HepG2 (cell line): Measurements from ENCODE around the gene PRADC1. TPM values are rescaled to one million over a fixed set of nuclear protein-coding genes. Genes with fewer than 3 reads are reported as not detected.

Experiments
- ATAC-seq: fragments of 200-7000 bp; cut with Tn5 transposase; 3 replicates; pipeline ENCODE4 v1.9.1; 2020; ENCODE audit warnings: mild to moderate bottlenecking, moderate library complexity
- BruUV-seq: library from RNA; stranded (reverse); fragments of 400-500 nt; replicated peaks from 2 replicates; lab custom pipeline; 2021; lab: Mats Ljungman, UMichigan
- CTCF ChIA-PET: fragments of 300-600 bp; formaldehyde crosslinking; extraction: SDS; loops from one replicate; lab custom pipeline; 2021; ENCODE audit warnings: low total read pairs, inconsistent platforms, low intra/inter-chr PET ratio; lab: Yijun Ruan, JAX
- POLR2A ChIA-PET: fragments of 350-600 bp; sonication (Branson Sonifier 250); formaldehyde crosslinking; loops from one replicate; lab custom pipeline; 2020; ENCODE audit warnings: antibody characterized with exemption, inconsistent platforms; lab: Yijun Ruan, JAX
- DNase-seq: peaks from one replicate; pipeline ENCODE4 v3.0.0-alpha.2; 2015; ENCODE audit warnings: low spot score
- FAIRE-seq: peaks from 3 replicates; lab custom pipeline; 2011; peaks lifted over from hg19 to GRCh38; lab: Jason Lieb, UNC
- H2AFZ ChIP-seq: one replicate; pipeline ENCODE4 v1.6.1; 2011; ENCODE audit warnings: low read length, inconsistent platforms
- H3K27ac ChIP-seq: fragments of 300-600 bp; 3 replicates; pipeline ENCODE4 v1.8.0; 2011; ENCODE audit warnings: mixed run types, mild to moderate bottlenecking, mixed read lengths, low read length, inconsistent platforms; ENCODE audit not compliant: insufficient read depth; ENCODE audit errors: extremely low read length
- H3K27me3 ChIP-seq, 2 experiments: fragments of 200-600 bp in 1 of 2; 2 replicates in 1 of 2; 3 replicates in 1 of 2; pipeline versions ENCODE4 v1.6.0 to v1.8.0; 2011; ENCODE audit warnings: low read length in 2 of 2, mild to moderate bottlenecking in 2 of 2, moderate library complexity in 2 of 2, inconsistent platforms in 1 of 2; ENCODE audit not compliant: insufficient read depth in 2 of 2, control insufficient read depth in 1 of 2
- H3K36me3 ChIP-seq, 2 experiments: fragments of 200-600 bp in 1 of 2; replicated peaks in 1 of 2; 2 replicates in 1 of 2; 3 replicates in 1 of 2; pipeline versions ENCODE4 v1.5.1 to v1.8.0; 2011; ENCODE audit warnings: low read length in 2 of 2, inconsistent platforms in 1 of 2; ENCODE audit not compliant: insufficient read depth in 2 of 2, control insufficient read depth in 1 of 2
- H3K4me1 ChIP-seq: 2 replicates; pipeline ENCODE4 v1.5.1; 2012; ENCODE audit warnings: low read length, inconsistent platforms; ENCODE audit not compliant: insufficient read depth
- H3K4me2 ChIP-seq: 2 replicates; pipeline ENCODE4 v1.6.0; 2011; ENCODE audit warnings: low read depth, low read length, inconsistent platforms
- H3K4me3 ChIP-seq, 3 experiments: fragments of 200-600 bp in 1 of 3; sonication (generic), shearing (Covaris generic) in 1 of 3; replicated peaks in 1 of 3; 2 replicates each; pipeline ENCODE4 v1.5.1; 2011 to 2016; ENCODE audit warnings: low read length in 3 of 3, inconsistent platforms in 2 of 3, low read depth in 2 of 3, mild to moderate bottlenecking in 2 of 3, control low read depth in 1 of 3, mixed read lengths in 1 of 3; ENCODE audit not compliant: insufficient read depth in 1 of 3
- H3K79me2 ChIP-seq: one replicate; pipeline ENCODE4 v1.6.1; 2011; ENCODE audit warnings: low read length, inconsistent platforms; ENCODE audit not compliant: insufficient read depth
- H3K9ac ChIP-seq: 2 replicates; pipeline ENCODE4 v1.6.0; 2011; ENCODE audit warnings: mild to moderate bottlenecking, low read depth, low read length, inconsistent platforms; ENCODE audit not compliant: insufficient read depth
- H3K9me3 ChIP-seq: 2 replicates; pipeline ENCODE4 v1.5.1; 2012; ENCODE audit warnings: mild to moderate bottlenecking, low read length
- H4K20me1 ChIP-seq: 2 replicates; pipeline ENCODE4 v1.6.0; 2011; ENCODE audit warnings: inconsistent platforms, mild to moderate bottlenecking, low read length, moderate library complexity; ENCODE audit not compliant: insufficient read depth
- AGO2 ChIP-seq: fragments of 200-400 bp; formaldehyde crosslinking; optimal IDR thresholded peaks from 2 replicates; pipeline ENCODE3; 2017; ENCODE audit warnings: mild to moderate bottlenecking, low read depth, low read length, moderate library complexity
- BHLHE40 ChIP-seq: IDR thresholded peaks from 2 replicates; pipeline ENCODE4 v1.6.1; 2011; ENCODE audit warnings: low read length, improper control_type of control experiment
- NFE2L2 ChIP-seq: fragments of 150-350 bp; IDR thresholded peaks from 2 replicates; pipeline ENCODE4 v1.6.1; 2014; ENCODE audit warnings: low read length
- PAX8 ChIP-seq: sonication (generic); formaldehyde crosslinking; IDR thresholded peaks from 2 replicates; pipeline ENCODE4 v1.8.0; 2022; ENCODE audit warnings: mild to moderate bottlenecking, missing genetic modification reagents, borderline replicate concordance
- PBX2 ChIP-seq: IDR thresholded peaks from 2 replicates; pipeline ENCODE4 v1.6.1; 2016; ENCODE audit warnings: control low read depth
- STAG1 ChIP-seq: sonication (generic); formaldehyde crosslinking; IDR thresholded peaks from 2 replicates; pipeline ENCODE4 v1.4.0; 2020; ENCODE audit warnings: missing genetic modification reagents
- TARDBP ChIP-seq: sonication (generic); formaldehyde crosslinking; IDR thresholded peaks from 2 replicates; pipeline ENCODE4 v1.8.0; 2022; ENCODE audit warnings: mild to moderate bottlenecking, missing genetic modification reagents
- TBP ChIP-seq: sonication (generic); formaldehyde crosslinking; IDR thresholded peaks from 2 replicates; pipeline ENCODE4 v1.5.0; 2020; ENCODE audit warnings: missing genetic modification reagents
- ZC3H4 ChIP-seq: sonication (generic); formaldehyde crosslinking; IDR thresholded peaks from 2 replicates; pipeline ENCODE4 v1.4.0; 2020; ENCODE audit warnings: missing genetic modification reagents, borderline replicate concordance
- ZNF362 ChIP-seq: sonication (generic); formaldehyde crosslinking; IDR thresholded peaks from 2 replicates; pipeline ENCODE4 v1.4.0; 2020; ENCODE audit warnings: missing genetic modification reagents, mild to moderate bottlenecking, borderline replicate concordance
- WGBS: methylation state at CpG from one replicate; pipeline ENCODE4 v1.1.6; 2017; ENCODE audit warnings: low lambda C conversion rate; 5-methylcytosine and 5-hydroxymethylcytosine counted together
- in situ Hi-C: cut with HindIII; loops from 2 replicates; pipeline ENCODE4 v1.10.0; 2017; ENCODE audit warnings: low pct_unique_long_range_greater_than_20kb; ENCODE audit not compliant: extremely low pct_ligation_motif_present
- intact Hi-C: fragments of 100-400 bp; cut with micrococcal nuclease; formaldehyde crosslinking; loops from one replicate; pipeline ENCODE4 v1.10.0; 2022; ENCODE audit not compliant: unreplicated experiment
- polyA plus RNA-seq, 8 experiments: library from polyadenylated mRNA; depleted of rRNA in 3 of 8; stranded (reverse) in 7 of 8; unstranded in 1 of 8; fragments of >200 nt; fragmentation: Illumina TruSeq in 4 of 8; extraction: Trizol in 4 of 8; gene quantifications; 2 replicates each; pipeline versions ENCODE4 v1.2.1 to v1.2.3, GENCODE V29; 2011 to 2016; ENCODE audit warnings: low read depth in 4 of 8, missing spikeins in 1 of 8, mixed read lengths in 1 of 8; ENCODE audit not compliant: insufficient read depth in 1 of 8
- total RNA-seq, 5 experiments: library from RNA; depleted of rRNA; stranded (reverse); fragments of >200 nt; fragmentation: Illumina TruSeq; extraction: Trizol; gene quantifications; 2 replicates each; pipeline ENCODE4 v1.2.3, GENCODE V29; 2016; ENCODE audit warnings: low read depth in 1 of 5
- TF ChIP-seq, protein P1 (sequence below): IDR thresholded peaks from 2 replicates; pipeline ENCODE4 v1.6.1; 2016; ENCODE audit warnings: low read depth

The PRADC1 gene
- total and polyA plus RNA-seq, 2 of the 13 experiments (the other 11 are each of a cell fraction or from before 2014, with no cell fraction given): 12.1 to 37.2 TPM

- Histone ChIP-seq H3K27ac (no peak overlapping the region), H2AFZ (no peak overlapping the region), H3K4me2 (no peak overlapping the region), H3K9ac (no peak overlapping the region), H3K79me2 (no peaks in the 10 kb centered on the region), H3K27me3 (no peaks in the 10 kb centered on the region), H3K9me3 (no peaks in the 10 kb centered on the region), H3K4me3 (no peak overlapping the region), H3K36me3 (peaks cover 44 to 80% of the 10 kb centered on the region in 2 experiments), H4K20me1 (no peaks in the 10 kb centered on the region), H3K4me1 (no peaks in the 10 kb centered on the region)
- CTCF ChIA-PET: no interaction called here
- 97% methylated on average over 9 of the region's 9 CpGs for WGBS
- POLR2A ChIA-PET: interaction anchor here (0.8 to 3.8 kb wide), 5 partner anchors 8 to 31 kb away, joined by 3 to 22 read pairs (median 4); partner anchors contain the start of genes CCT7 and PRADC1
- intact Hi-C loops (no loop called here), in situ Hi-C loops (no loop called here)
- DNase-seq (no peak), FAIRE-seq (no peak), ATAC-seq (peak; percentile 10; the same call in 2 of the 3 replicates)
- no TSS peak for BruUV-seq
- TF ChIP-seq ZC3H4 (CRISPR knock-in tag): no peak
- peak; percentile 34 for TF ChIP-seq AGO2
These were observed 7.3 kb downstream of the PRADC1 start for GRCh38 chr2:73225513-73226360.

GRCh38 chr2:73223821-73224220 is 9.2 kb downstream of the PRADC1 start:
- no peak overlapping the region for H2AFZ ChIP-seq
- H4K20me1 ChIP-seq: no peaks in the 10 kb centered on the region
- in situ Hi-C loops (no loop called here), intact Hi-C loops (no loop called here)
- no peak for DNase-seq
- no peak overlapping the region for H3K27ac ChIP-seq
- no TSS peak for BruUV-seq
- FAIRE-seq: no peak
- WGBS: 92% methylated on average over 4 of the region's 4 CpGs
- H3K9ac ChIP-seq: no peak overlapping the region
- CTCF ChIA-PET: no interaction called here
- no peaks in the 10 kb centered on the region for H3K9me3 ChIP-seq
- no peaks in the 10 kb centered on the region for H3K27me3 ChIP-seq
- peaks cover 3% of the 10 kb centered on the region for H3K79me2 ChIP-seq
- no peak overlapping the region for H3K4me2 ChIP-seq
- no peak for ATAC-seq
- H3K36me3 ChIP-seq: peaks cover 54 to 90% of the 10 kb centered on the region in 2 experiments
- H3K4me1 ChIP-seq: no peaks in the 10 kb centered on the region
- H3K4me3 ChIP-seq: no peak overlapping the region
- POLR2A ChIA-PET: interaction anchor here (1.5 to 3.8 kb wide), 3 partner anchors 9 to 11 kb away, joined by 3 to 22 read pairs (median 8); partner anchors contain the start of genes CCT7 and PRADC1
- TF ChIP-seq ZNF362 (CRISPR knock-in tag): no peak
- no peak for TF ChIP-seq TARDBP (CRISPR knock-in tag)
- no peak for TF ChIP-seq NFE2L2
- TF ChIP-seq PAX8 (CRISPR knock-in tag): no peak
- TF ChIP-seq, protein P1, sequence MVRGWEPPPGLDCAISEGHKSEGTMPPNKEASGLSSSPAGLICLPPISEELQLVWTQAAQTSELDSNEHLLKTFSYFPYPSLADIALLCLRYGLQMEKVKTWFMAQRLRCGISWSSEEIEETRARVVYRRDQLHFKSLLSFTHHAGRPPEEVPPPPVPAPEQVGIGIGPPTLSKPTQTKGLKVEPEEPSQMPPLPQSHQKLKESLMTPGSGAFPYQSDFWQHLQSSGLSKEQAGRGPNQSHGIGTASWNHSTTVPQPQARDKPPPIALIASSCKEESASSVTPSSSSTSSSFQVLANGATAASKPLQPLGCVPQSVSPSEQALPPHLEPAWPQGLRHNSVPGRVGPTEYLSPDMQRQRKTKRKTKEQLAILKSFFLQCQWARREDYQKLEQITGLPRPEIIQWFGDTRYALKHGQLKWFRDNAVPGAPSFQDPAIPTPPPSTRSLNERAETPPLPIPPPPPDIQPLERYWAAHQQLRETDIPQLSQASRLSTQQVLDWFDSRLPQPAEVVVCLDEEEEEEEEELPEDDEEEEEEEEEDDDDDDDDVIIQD (CRISPR knock-in tag): no peak
- no peak for TF ChIP-seq STAG1 (CRISPR knock-in tag)
- no peak for TF ChIP-seq PBX2 (CRISPR knock-in tag)
- TF ChIP-seq BHLHE40: no peak
- TF ChIP-seq TBP: no peak
